ENCODE results near the gene CORO1C.

DNA sequence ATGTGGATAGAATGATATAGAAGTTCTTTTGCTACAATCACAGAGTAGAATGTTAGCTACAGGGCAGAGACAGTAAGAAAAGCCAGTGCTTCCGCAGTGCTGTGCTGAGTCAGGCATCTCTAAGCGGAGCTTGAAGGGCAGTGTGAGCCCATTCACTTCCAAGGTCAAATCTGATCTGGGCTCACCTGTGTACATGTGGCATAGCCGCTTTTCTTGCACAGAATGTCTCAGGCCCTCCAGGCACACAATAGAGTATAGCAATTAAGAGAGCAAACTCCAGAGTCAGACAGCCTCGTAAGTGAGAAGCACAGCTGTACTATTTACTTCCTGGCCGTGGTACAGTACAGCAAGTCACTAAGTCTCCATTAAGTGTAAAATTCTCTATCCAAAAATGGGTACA, 26.8 kb downstream of the CORO1C start:
- no peak for TF ChIP-seq EGR1 (IDR thresholded peaks at IDR 0.05; ENCODE audit: low read depth in 2 of 2)
- TF ChIP-seq, protein P1, sequence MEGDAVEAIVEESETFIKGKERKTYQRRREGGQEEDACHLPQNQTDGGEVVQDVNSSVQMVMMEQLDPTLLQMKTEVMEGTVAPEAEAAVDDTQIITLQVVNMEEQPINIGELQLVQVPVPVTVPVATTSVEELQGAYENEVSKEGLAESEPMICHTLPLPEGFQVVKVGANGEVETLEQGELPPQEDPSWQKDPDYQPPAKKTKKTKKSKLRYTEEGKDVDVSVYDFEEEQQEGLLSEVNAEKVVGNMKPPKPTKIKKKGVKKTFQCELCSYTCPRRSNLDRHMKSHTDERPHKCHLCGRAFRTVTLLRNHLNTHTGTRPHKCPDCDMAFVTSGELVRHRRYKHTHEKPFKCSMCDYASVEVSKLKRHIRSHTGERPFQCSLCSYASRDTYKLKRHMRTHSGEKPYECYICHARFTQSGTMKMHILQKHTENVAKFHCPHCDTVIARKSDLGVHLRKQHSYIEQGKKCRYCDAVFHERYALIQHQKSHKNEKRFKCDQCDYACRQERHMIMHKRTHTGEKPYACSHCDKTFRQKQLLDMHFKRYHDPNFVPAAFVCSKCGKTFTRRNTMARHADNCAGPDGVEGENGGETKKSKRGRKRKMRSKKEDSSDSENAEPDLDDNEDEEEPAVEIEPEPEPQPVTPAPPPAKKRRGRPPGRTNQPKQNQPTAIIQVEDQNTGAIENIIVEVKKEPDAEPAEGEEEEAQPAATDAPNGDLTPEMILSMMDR (IDR thresholded peaks at IDR 0.05; ENCODE audit: low read depth, low read length, missing input control) = no peak

Data from liver (tissue), 3 donors.